Measurements from ENCODE around the gene MRPL20. TPM values are rescaled to one million over a fixed set of nuclear protein-coding genes. Genes with fewer than 3 reads are reported as not detected.
A peak's percentile ranks its signal among the peaks of the same experiment; 100 is the strongest.

The MRPL20 gene
- total and polyA plus RNA-seq, 9 of the 15 experiments (the other 6 are each of a cell fraction or from before 2014, with no cell fraction given): 180 to 671 (median 229) TPM

GRCh38 chr1:1355416-1355815 is 51.7 kb downstream of the MRPL20 start:
- TF ChIP-seq PCBP1 (IDR thresholded peaks at IDR 0.05; ENCODE audit: low read depth, low read length, poor library complexity, severe bottlenecking): peak; percentile 9
- TF ChIP-seq POLR2G (IDR thresholded peaks at IDR 0.05; ENCODE audit: low read depth, low read length): peak; percentile 27; the same call in 1 of the 2 replicates
- TF ChIP-seq CTCFL (IDR thresholded peaks at IDR 0.05; ENCODE audit: borderline replicate concordance, insufficient read depth, low read depth, low read length, poor library complexity, severe bottlenecking): no peak
- TF ChIP-seq SRSF1 (IDR thresholded peaks at IDR 0.05; ENCODE audit: low read depth, low read length): no peak
- peak; percentile 86 for TF ChIP-seq ZBTB33 (CRISPR knock-in tag; IDR thresholded peaks at IDR 0.05)
- no peak for TF ChIP-seq ELK3 (CRISPR knock-in tag; IDR thresholded peaks at IDR 0.05)
- TF ChIP-seq FOXJ2 (tag; IDR thresholded peaks at IDR 0.05): no peak
- TF ChIP-seq RBFOX2 (IDR thresholded peaks at IDR 0.05; ENCODE audit: low read depth, low read length): 0 out of 2 replicates have a peak, but pooled peaks have one; percentile 5
- TF ChIP-seq KDM5B (IDR thresholded peaks at IDR 0.05; ENCODE audit: insufficient replicate concordance, low read depth, low read length): no peak
- CTCF ChIA-PET (ENCODE audit: low intra/inter-chr PET ratio): no interaction called here

More at GRCh38 chr1:1355416-1355815, 51.7 kb downstream of the MRPL20 start:
- peaks cover 24 to 87% of the 10 kb centered on the region in 2 experiments for H3K4me1 ChIP-seq (replicated peaks in 1 of 2; ENCODE audit: control insufficient read depth in 2 of 2, insufficient read depth in 2 of 2, low read length in 2 of 2)
- no peak overlapping the region for H2AFZ ChIP-seq (ENCODE audit: low read depth, low read length)
- no peaks in the 10 kb centered on the region for H3K9me3 ChIP-seq (replicated peaks; ENCODE audit: control insufficient read depth, insufficient read depth, low read depth, low read length)
- no peak overlapping the region for H3K9ac ChIP-seq (ENCODE audit: insufficient read depth in 1 of 2, low read depth in 2 of 2, low read length in 2 of 2)
- no peaks in the 10 kb centered on the region for H3K36me3 ChIP-seq (ENCODE audit: control insufficient read depth, insufficient read depth, low read length)
- BruUV-seq (replicated peaks): no TSS peak
- no peaks in the 10 kb centered on the region for H3K9me1 ChIP-seq (ENCODE audit: control insufficient read depth, insufficient read depth, low read length)
- intact Hi-C loops (cut with micrococcal nuclease): no loop called here
- H3K4me3 ChIP-seq: no peak overlapping the region
- 88% methylated on average over 28 of the region's 52 CpGs for WGBS (ENCODE audit: insufficient coverage, low coverage, missing lambda C conversion rate)
- H3K27ac ChIP-seq (ENCODE audit: extremely low read depth, low read depth, low read length): no peak overlapping the region
- no peak for ATAC-seq
- POLR2A ChIA-PET: no interaction called here
- in situ Hi-C loops (cut with MboI): no loop called here
- FAIRE-seq: no peak
- H3K79me2 ChIP-seq (ENCODE audit: control insufficient read depth, insufficient read depth, low read length): peaks cover 10% of the 10 kb centered on the region; the same call in 2 of the 3 replicates
- peaks cover 3% of the 10 kb centered on the region; the same call in 1 of the 2 replicates for H4K20me1 ChIP-seq (replicated peaks; ENCODE audit: control insufficient read depth, insufficient read depth, low read length)
- H3K4me2 ChIP-seq (ENCODE audit: insufficient read depth, low read length): no peak overlapping the region
- no peaks in the 10 kb centered on the region for H3K27me3 ChIP-seq (ENCODE audit: control insufficient read depth in 2 of 2, insufficient read depth in 2 of 2, low read length in 2 of 2)
- no peak for DNase-seq (ENCODE audit: extremely low read depth in 1 of 4, low spot score in 3 of 4)
